Forelimb muscle (tissue), 1 donor: ENCODE measurements around the gene HDAC10. TPM values are rescaled to one million over a fixed set of nuclear protein-coding genes. Genes with fewer than 3 reads are reported as not detected.

ENCODE experiments used
- DNase-seq: peaks from one replicate; pipeline ENCODE4 v3.0.0-alpha.2; 2013; ENCODE audit warnings: low read depth
- polyA plus RNA-seq: library from polyadenylated mRNA; unstranded; fragments of 120-200 nt; gene quantifications from one replicate; pipeline ENCODE4 v1.2.1, GENCODE V29; 2013; ENCODE audit not compliant: insufficient read length

The HDAC10 gene, protein sequence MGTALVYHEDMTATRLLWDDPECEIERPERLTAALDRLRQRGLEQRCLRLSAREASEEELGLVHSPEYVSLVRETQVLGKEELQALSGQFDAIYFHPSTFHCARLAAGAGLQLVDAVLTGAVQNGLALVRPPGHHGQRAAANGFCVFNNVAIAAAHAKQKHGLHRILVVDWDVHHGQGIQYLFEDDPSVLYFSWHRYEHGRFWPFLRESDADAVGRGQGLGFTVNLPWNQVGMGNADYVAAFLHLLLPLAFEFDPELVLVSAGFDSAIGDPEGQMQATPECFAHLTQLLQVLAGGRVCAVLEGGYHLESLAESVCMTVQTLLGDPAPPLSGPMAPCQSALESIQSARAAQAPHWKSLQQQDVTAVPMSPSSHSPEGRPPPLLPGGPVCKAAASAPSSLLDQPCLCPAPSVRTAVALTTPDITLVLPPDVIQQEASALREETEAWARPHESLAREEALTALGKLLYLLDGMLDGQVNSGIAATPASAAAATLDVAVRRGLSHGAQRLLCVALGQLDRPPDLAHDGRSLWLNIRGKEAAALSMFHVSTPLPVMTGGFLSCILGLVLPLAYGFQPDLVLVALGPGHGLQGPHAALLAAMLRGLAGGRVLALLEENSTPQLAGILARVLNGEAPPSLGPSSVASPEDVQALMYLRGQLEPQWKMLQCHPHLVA
- 14.5 TPM for polyA plus RNA-seq

- no peak for DNase-seq
These were observed at the start of gene HDAC10 for GRCh38 chr22:50250555-50251476. Gene HDAC10 (minus strand): TSS chr22:50251265. CDS start chr22:50251032, 233 bp downstream.

GRCh38 chr22:50300620-50301257 lies 49.7 kb upstream of the HDAC10 start:
- DNase-seq = no peak

DNA sequence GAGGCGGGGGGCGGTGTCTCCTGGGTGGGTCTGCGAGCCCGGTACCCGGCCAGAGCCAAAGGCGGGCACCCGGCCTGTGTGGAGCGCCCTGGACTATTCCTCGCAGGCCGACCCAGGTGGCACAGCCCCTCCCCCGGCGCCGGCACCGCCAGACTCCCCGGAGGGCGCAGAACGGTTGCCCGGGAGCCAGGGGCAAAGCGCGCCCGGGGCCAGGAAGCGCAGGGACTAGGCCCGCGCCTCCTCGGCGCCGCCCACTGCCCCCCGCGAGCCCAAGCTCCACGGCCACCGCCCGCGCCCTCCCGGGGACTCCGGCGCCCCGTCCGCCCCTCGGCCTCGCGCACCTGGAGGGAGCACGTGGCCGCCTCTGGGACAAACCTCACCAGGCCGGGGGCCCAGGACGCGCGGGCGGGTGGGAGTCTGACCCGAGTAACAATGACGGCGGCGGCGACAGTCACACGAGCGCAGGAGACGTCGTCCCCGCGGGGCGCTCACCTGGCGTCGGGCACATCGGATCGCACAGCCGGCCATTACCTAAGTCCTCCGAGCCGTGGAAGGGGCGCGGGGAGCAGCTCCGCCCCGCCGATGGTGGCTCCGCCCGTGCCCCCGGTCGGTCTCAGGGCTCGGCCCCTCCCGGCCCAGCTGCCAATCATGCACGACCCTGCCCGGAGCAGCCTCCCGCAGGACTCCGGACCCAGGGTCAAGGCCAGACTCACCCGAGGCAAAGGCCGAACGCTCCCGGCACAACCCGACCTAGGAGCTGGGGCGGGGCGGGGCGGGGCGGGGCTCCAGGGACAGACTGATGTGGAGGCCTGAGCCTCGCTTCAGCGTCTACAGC lies 48.9 kb upstream of the HDAC10 start:
- no peak for DNase-seq

DNA sequence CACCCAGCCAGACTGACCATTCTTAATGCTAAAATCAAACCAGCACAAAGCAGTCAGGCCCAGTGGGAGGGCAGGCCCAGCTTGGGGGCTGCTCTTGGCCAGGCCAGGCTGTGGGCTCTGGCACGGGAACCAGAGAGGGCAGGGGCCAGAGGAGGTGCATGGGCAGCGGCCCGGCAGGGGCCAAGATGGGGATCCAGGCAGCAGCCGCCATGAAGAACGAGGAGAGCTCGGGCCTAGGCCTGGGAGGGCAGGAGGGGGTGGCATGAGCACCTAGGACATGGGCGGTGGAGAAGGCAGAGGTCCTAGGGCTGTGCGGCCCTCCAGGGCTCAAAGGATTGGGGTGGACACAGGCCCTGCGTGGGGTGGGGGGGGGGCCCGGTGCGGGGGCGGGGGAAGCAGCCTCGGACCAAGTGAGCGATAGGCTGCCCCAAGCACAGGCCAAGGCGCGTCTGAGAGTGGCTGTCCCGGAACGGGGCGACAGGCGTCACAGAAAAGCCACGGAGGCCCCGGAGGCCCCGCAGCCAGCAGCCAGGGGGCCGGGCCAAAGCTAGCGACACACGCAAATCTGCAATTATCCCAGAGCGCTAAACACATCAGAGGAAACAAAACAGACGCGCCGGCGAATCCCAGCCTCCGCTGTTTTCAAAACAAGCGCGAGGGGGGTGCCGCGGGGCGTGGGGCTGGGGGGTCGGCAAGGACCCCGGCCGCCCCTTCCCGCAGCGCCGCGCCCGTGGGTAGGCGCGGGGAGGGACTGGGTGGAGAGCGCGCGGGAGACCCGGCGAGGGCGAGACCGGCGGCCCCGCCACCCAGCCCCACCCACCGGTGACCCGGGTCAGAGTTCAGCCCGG lies 48.1 kb upstream of the HDAC10 start:
- DNase-seq = no peak

- no peak for DNase-seq
These were observed 47.2 kb upstream of the HDAC10 start for GRCh38 chr22:50298266-50298637.

DNA sequence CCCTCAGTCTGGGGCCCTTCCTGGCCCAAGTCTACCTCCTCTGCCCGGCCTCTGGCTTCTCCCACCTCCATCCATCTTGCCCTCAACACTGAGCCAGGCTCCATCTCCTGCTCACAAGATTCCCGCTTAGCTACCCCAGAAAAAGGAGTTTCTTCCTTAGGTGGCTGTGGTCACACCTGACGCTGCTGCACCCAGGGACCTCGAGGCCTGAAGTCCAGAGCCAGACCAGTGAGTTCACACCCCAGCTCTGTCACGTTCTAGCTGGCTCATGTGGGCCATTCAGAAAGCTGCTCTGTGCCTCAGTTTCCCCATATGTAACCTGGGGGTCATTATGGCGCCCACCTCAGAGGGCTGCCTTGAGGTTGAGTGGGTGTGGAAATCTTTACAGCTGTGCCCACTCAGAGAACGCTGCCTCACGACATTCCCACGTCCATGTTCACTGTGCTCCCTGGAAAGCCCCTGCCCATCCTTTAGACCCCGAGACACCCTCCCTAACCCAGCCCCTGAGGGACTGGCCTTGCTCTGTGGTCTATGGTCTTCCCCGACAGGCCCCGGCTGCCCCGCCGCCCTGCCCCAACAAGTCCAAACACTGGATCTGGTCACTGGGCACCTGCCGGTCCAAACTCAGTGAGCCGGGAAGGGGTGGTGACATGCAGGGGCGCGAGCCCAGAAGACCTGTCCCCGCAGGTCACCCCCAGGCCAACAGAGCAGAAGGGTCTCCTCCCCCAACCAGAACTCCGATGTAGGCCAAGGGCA lies 46.6 kb upstream of the HDAC10 start:
- DNase-seq = no peak

DNA sequence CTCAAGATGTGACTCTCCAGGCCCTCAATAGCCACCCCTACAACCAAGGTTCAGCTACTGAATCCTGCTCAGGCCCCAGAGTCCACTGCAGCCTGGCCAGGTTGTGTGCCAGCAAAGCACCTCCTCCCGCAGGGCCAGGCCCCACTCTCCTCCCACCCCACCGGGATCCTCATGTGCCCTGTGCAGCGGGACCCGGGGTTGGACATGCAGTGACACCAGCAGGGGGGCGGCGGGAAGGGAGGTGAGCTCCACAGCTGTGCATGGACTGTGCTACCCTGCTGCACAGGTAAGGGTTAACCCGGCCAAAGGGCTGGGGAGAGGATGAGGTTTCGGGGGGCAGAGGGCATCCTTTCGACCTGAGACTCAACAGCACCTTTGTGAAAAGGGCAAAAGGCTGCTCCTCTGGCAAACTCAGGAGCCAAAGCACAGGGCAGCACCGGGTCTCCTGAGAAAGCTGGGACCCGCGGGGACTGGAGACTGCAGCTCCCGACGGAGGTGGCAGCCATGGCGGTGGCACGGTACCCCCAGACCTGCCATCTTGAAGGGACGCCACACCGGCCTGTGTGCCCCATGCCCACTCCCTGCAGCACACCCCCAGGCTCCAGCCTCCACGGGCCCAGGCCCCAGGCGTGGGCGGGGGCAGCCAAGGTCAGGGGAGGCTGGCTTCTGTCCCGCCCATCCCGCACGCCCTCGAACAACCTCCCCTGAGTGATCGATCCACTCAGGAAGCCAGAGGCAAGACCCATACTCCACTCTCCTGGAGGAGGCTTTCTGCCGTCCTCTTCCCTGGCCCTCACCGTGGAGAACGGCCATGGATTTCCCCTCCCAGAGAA lies 45.8 kb upstream of the HDAC10 start:
- no peak for DNase-seq

GRCh38 chr22:50294319-50294656 lies 43.2 kb upstream of the HDAC10 start:
- DNase-seq = no peak

DNA sequence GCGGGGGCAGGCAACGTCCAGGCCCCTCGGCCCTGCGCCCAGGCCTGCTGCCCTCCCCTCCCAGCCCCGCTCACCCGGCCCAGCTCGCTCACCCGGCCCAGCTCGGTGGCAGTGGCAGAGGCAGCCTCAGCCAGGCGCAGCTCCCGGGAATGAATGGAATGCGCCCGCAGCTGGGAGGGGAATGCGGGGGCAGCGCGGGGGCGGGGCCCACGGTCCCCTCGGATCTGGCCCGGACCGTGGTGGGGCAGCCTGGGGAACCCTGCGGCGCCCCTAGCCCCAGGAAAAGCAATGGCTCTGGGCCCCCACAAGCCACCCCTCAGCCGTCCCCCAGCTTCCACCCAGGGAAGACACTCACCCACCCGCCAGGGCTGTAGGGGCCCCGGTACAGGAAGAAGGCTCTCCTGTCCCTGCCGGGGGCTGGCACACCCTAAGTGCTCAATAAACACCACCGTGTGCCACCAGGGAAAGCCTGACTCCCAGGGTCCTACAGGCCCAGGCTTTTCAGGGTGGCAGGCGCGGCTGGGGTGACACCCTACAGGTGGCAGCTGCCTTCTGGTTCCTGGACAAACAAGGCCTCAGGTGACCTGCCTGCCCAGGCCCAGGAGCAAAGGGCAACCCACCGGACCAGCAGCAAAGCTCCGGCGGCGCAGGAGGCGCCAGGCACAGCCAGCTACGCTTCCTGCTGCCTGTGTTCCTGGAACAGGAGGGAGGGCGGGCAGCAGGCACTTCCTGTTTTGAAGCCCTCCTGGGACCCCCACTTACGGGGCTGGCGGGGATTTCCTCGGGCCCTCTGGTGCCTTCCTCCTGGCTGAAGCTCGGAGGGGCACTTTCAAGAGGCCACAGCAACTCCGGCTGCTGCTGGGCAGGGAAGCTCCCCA lies 42.6 kb upstream of the HDAC10 start:
- no peak for DNase-seq

DNA sequence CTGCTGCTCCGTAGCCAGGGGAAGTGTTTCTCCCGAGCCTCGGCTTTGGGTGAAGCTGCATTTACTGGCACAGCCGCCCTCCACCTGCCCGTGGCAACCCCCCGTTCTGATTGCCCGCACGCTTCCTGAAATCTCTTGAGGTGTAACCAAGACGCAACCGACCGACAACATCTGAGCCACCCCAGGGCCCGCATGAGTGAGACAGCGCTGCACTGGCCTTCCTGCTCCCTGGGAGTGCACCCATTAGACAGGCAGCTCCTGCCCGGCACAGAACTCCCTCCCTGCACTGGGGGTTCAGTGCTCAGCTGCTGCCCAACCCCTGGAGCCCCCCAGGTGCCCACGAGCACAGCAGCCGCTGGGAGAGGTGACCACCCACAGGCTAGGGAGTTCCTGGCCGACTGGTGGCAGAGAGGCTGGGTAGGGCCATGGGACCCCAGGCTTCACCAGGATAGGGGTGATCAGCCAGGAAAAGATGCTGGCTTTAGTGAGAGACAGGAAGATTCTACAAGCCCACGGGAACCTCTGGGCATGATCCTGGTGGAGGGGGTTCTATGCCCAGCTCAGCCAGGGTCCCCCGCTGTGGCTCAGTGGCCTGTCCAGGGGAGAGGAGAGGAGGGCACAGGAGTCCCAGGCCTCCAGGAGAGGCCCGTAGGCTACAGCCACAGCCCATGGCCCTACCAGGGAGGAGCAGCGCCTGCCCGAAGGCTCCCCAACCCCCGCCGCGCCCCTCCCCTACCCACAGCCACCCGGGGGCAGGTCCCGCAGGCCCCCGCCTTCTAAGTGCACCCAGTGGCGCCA lies 41.8 kb upstream of the HDAC10 start:
- DNase-seq = no peak

DNA sequence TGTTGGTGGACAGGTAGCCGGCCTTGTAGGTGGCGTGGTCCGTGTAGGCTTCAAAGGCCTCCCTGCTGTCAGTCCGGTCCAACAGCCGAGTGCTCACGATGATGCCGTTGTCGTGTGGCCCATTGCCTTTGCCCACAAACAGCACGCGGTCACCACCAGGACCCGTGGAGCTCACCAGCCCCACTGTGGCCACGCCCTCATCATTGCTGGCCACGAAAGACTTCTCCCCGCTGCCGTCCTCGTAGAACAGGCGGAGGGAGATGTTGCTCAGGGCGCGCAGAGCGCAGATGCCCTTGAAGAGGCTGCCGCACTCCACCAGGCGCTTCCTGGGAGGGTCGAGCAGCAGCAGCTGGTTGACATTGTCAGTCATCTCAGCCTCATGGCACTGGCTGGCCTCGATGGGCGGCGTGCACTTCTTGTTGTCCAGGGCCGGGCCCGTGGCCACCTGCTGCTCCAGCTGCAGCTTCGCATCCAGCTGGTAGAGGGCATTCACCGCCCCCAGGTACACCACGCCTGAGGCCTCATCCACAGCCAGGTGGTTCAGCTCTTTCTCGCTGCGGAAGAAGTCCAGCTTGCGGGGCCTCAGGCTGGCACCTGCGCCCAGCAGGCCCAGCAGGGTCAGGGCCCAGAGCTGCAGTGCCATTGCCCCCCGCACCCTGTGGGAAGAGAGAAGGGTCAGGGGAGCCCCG lies 39.0 kb upstream of the HDAC10 start:
- DNase-seq = no peak

GRCh38 chr22:50289151-50289941 lies 38.3 kb upstream of the HDAC10 start:
- no peak for DNase-seq

- no peak for DNase-seq
These were observed 36.7 kb upstream of the HDAC10 start for GRCh38 chr22:50287731-50288130.

GRCh38 chr22:50286701-50287318 lies 35.7 kb upstream of the HDAC10 start:
- no peak for DNase-seq

DNA sequence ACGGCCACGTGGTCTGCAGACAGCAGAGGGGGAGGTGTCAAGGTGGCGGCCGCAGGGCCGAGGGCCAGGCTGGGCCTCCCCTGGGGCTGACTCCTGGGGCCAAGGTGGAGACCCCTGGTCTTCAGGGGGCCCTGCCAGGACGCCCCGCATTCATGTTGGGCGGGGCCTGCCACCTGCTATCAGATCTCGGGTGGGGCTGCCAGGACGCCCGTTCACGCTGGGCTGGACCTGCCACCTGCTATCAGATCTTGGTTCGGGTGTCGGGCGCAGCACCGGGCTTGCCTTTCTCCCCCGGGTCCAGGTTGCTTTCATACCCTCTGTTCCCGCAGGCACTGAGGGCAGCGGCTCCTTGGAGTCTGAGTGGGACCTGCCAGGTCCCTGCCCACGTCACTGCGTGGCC lies 35.2 kb upstream of the HDAC10 start:
- no peak for DNase-seq
